ENCODE results near the gene IFT122.

Gene IFT122

GRCh38 chr3:129442486-129442885, 2.5 kb downstream of the IFT122 start:
- no peak for DNase-seq

GRCh38 chr3:129442947-129443346, 2.9 kb downstream of the IFT122 start:
- no peak for DNase-seq

GRCh38 chr3:129445471-129445870, 5.4 kb downstream of the IFT122 start:
- no peak for DNase-seq

- no peak for DNase-seq
Measured at GRCh38 chr3:129446926-129447325, 6.9 kb downstream of the IFT122 start.

- DNase-seq = no peak
Measured at GRCh38 chr3:129448186-129448895, 8.3 kb downstream of the IFT122 start.

GRCh38 chr3:129449279-129450115, 9.5 kb downstream of the IFT122 start:
- DNase-seq = no peak

- DNase-seq = no peak
Measured at GRCh38 chr3:129453732-129454131, 13.7 kb downstream of the IFT122 start.

GRCh38 chr3:129460155-129460554, 20.1 kb downstream of the IFT122 start:
- DNase-seq = no peak

- DNase-seq = no peak
Measured at GRCh38 chr3:129460572-129460971, 20.5 kb downstream of the IFT122 start.

GRCh38 chr3:129461022-129461421, 21.0 kb downstream of the IFT122 start:
- DNase-seq = no peak

- no peak for DNase-seq
Measured at GRCh38 chr3:129461461-129462146, 21.6 kb downstream of the IFT122 start.

- no peak for DNase-seq
Measured at GRCh38 chr3:129462361-129462968, 22.4 kb downstream of the IFT122 start.

- no peak for DNase-seq
Measured at GRCh38 chr3:129463094-129463493, 23.1 kb downstream of the IFT122 start.

- DNase-seq = no peak
Measured at GRCh38 chr3:129463716-129464115, 23.7 kb downstream of the IFT122 start.

GRCh38 chr3:129467932-129468331, 27.9 kb downstream of the IFT122 start:
- DNase-seq = no peak

- no peak for DNase-seq
Measured at GRCh38 chr3:129469026-129469425, 29.0 kb downstream of the IFT122 start.

- DNase-seq = no peak
Measured at GRCh38 chr3:129470861-129471260, 30.8 kb downstream of the IFT122 start.

- DNase-seq = no peak
Measured at GRCh38 chr3:129473067-129473768, 33.2 kb downstream of the IFT122 start.

- no peak for DNase-seq
Measured at GRCh38 chr3:129473769-129474152, 33.7 kb downstream of the IFT122 start.

- no peak for DNase-seq
Measured at GRCh38 chr3:129474984-129475804, 35.2 kb downstream of the IFT122 start.

- no peak for DNase-seq
Measured at GRCh38 chr3:129475863-129476262, 35.8 kb downstream of the IFT122 start.

GRCh38 chr3:129476586-129476985, 36.6 kb downstream of the IFT122 start:
- no peak for DNase-seq

All from NCI-H774 (cell line).